Measurements from ENCODE around the gene NATD1.

Gene NATD1, protein sequence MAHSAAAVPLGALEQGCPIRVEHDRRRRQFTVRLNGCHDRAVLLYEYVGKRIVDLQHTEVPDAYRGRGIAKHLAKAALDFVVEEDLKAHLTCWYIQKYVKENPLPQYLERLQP

GRCh38 chr17:21252796-21253645, at the start of gene NATD1:
NATD1 (minus strand) TSS chr17:21253410; CDS start chr17:21253264, 146 bp downstream.
- no peak within 1 kb of the TSS; the same call in 1 of the 2 replicates for H3K27ac ChIP-seq (ENCODE audit: low read depth, low read length)
- no peaks in the 10 kb centered on the region for H3K9me3 ChIP-seq (ENCODE audit: control insufficient read depth, insufficient read depth, low read depth, low read length)
- peak within 1 kb of the TSS; percentile 47 for H3K9ac ChIP-seq (ENCODE audit: low read length)
- H3K4me3 ChIP-seq (ENCODE audit: low read depth, low read length) = peak within 1 kb of the TSS; percentile 58
- no peaks in the 10 kb centered on the region for H3K36me3 ChIP-seq (ENCODE audit: control insufficient read depth, insufficient read depth, low read length)
- H3K4me1 ChIP-seq (ENCODE audit: control insufficient read depth, insufficient read depth, low read length) = peaks cover 38% of the 10 kb centered on the region
- no peaks in the 10 kb centered on the region for H3K27me3 ChIP-seq (ENCODE audit: control insufficient read depth, insufficient read depth, low read length)

GRCh38 chr17:21301593-21302550, 48.7 kb upstream of the NATD1 start:
- no peaks in the 10 kb centered on the region for H3K4me1 ChIP-seq (ENCODE audit: control insufficient read depth, insufficient read depth, low read length)
- peaks cover 62% of the 10 kb centered on the region; the same call in 1 of the 2 replicates for H3K9me3 ChIP-seq (ENCODE audit: control insufficient read depth, insufficient read depth, low read depth, low read length)
- H3K36me3 ChIP-seq (ENCODE audit: control insufficient read depth, insufficient read depth, low read length) = peaks cover 57% of the 10 kb centered on the region
- no peak overlapping the region for H3K9ac ChIP-seq (ENCODE audit: low read length)
- no peaks in the 10 kb centered on the region for H3K27me3 ChIP-seq (ENCODE audit: control insufficient read depth, insufficient read depth, low read length)
- H3K27ac ChIP-seq (ENCODE audit: low read depth, low read length) = no peak overlapping the region
- no peak overlapping the region for H3K4me3 ChIP-seq (ENCODE audit: low read depth, low read length)

DNA sequence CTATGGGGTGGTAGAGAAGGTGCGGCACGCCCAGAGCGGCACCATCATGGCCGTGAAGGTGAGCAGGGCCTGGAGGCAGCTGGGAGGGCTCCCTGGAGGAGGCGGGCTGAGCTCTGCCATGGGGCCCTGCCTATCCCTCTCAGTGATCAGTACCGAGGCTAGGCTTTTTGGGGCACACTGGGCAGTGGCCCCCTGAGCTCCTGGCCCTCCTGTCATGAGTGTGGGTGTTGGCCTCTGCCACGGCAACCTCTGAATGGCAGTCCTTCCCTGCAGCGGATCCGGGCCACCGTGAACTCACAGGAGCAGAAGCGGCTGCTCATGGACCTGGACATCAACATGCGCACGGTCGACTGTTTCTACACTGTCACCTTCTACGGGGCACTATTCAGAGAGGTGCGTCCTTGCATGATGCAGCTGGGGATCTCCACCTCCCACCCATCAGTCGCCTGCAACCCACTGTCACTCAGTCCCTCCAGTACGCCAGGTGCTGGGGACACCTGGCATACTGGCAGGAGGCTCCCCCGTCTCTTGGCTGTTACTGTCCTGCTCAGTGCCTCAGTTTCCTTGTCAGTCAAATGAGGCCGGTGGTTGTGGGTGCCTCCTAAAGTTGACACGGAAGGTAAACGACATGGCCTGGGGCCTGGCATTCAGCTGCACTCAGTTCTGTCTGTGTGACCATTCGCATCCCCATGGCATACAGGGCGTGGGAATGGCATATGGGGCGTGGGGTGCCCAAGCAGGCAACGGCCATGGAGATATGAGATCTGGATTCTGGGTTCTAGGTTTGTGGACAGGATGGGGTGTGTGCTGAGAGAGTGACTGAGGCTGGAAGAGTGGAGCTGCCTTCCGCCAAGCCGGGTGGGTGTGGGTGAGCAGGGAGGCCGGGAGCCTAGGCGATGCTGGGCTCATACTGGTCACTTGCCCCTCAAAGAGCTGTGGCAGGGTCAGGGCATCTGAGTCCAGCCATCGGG, 47.7 kb upstream of the NATD1 start:
- Histone ChIP-seq H3K4me1 (ENCODE audit: control insufficient read depth, insufficient read depth, low read length) (no peaks in the 10 kb centered on the region), H3K36me3 (ENCODE audit: control insufficient read depth, insufficient read depth, low read length) (peaks cover 57% of the 10 kb centered on the region), H3K4me3 (ENCODE audit: low read depth, low read length) (no peak overlapping the region), H3K9ac (ENCODE audit: low read length) (no peak overlapping the region), H3K9me3 (ENCODE audit: control insufficient read depth, insufficient read depth, low read depth, low read length) (peaks cover 71% of the 10 kb centered on the region; the same call in 1 of the 2 replicates), H3K27me3 (ENCODE audit: control insufficient read depth, insufficient read depth, low read length) (no peaks in the 10 kb centered on the region), H3K27ac (ENCODE audit: low read depth, low read length) (no peak overlapping the region)

- Histone ChIP-seq H3K4me3 (ENCODE audit: low read depth, low read length) (no peak overlapping the region), H3K9ac (ENCODE audit: low read length) (no peak overlapping the region), H3K9me3 (ENCODE audit: control insufficient read depth, insufficient read depth, low read depth, low read length) (peaks cover 72% of the 10 kb centered on the region; the same call in 1 of the 2 replicates), H3K4me1 (ENCODE audit: control insufficient read depth, insufficient read depth, low read length) (no peaks in the 10 kb centered on the region), H3K27me3 (ENCODE audit: control insufficient read depth, insufficient read depth, low read length) (no peaks in the 10 kb centered on the region), H3K27ac (ENCODE audit: low read depth, low read length) (no peak overlapping the region), H3K36me3 (ENCODE audit: control insufficient read depth, insufficient read depth, low read length) (peaks cover 57% of the 10 kb centered on the region)
Observed at GRCh38 chr17:21299981-21300600, 46.9 kb upstream of the NATD1 start.

- H3K27me3 ChIP-seq (ENCODE audit: control insufficient read depth, insufficient read depth, low read length) = no peaks in the 10 kb centered on the region
- peaks cover 78% of the 10 kb centered on the region; the same call in 1 of the 2 replicates for H3K9me3 ChIP-seq (ENCODE audit: control insufficient read depth, insufficient read depth, low read depth, low read length)
- no peaks in the 10 kb centered on the region for H3K4me1 ChIP-seq (ENCODE audit: control insufficient read depth, insufficient read depth, low read length)
- H3K4me3 ChIP-seq (ENCODE audit: low read depth, low read length) = no peak overlapping the region
- H3K36me3 ChIP-seq (ENCODE audit: control insufficient read depth, insufficient read depth, low read length) = peaks cover 51% of the 10 kb centered on the region
- no peak overlapping the region for H3K9ac ChIP-seq (ENCODE audit: low read length)
- H3K27ac ChIP-seq (ENCODE audit: low read depth, low read length) = no peak overlapping the region
Observed at GRCh38 chr17:21298983-21299519, 45.8 kb upstream of the NATD1 start.

DNA sequence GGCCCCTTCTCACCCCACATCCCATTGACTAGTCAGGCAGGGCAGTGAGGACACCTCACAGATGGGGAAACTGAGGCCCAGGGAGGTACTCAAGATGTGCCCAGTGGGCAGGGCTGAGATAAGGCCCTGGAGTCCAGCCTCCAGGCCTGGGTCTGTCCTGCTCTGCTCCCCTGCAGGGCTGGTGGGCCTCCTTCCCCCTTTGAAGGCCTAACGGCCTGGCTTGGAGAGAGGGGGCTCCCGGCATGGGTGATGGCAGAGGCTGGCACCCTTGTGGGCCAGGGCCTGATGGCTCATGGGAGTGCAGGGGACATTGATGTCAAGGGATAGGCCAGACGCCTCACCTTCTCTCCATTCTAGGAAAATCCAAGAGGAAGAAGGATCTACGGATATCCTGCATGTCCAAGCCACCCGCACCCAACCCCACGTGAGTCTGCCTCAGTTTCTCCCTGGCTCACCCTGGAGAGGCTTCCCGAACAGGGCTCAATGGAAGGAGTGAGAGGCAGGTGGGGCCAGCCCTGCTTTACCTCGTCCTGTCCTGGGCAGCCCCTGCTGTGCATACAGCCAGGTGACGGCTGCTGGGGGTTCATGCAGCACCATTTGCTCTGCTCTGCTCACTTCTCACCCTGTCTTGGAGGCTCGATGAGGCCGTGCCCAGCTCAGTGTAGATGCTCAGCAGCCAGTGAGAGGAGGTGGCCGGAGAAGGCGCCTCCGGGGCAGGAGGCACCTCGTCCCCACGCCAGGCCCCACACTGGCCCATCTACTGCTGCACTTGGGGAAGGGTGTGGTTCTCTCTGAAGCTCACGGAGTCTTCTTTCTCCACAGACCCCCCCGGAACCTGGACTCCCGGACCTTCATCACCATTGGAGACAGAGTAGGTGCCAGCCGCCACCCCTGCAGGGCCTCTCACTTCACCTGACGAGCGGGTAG, 45.1 kb upstream of the NATD1 start:
- H3K27me3 ChIP-seq (ENCODE audit: control insufficient read depth, insufficient read depth, low read length) = no peaks in the 10 kb centered on the region
- no peak overlapping the region for H3K4me3 ChIP-seq (ENCODE audit: low read depth, low read length)

GRCh38 chr17:21297597-21297996, 44.4 kb upstream of the NATD1 start:
- Histone ChIP-seq H3K4me3 (ENCODE audit: low read depth, low read length) (no peak overlapping the region), H3K27me3 (ENCODE audit: control insufficient read depth, insufficient read depth, low read length) (no peaks in the 10 kb centered on the region), H3K9ac (ENCODE audit: low read length) (no peak overlapping the region), H3K36me3 (ENCODE audit: control insufficient read depth, insufficient read depth, low read length) (peaks cover 38% of the 10 kb centered on the region), H3K9me3 (ENCODE audit: control insufficient read depth, insufficient read depth, low read depth, low read length) (peaks cover 78% of the 10 kb centered on the region; the same call in 1 of the 2 replicates), H3K4me1 (ENCODE audit: control insufficient read depth, insufficient read depth, low read length) (no peaks in the 10 kb centered on the region), H3K27ac (ENCODE audit: low read depth, low read length) (0 out of 2 replicates have a peak overlapping the region, but pooled peaks have one; percentile 3)

More for the DNA sequence above, 45.1 kb upstream of the NATD1 start:
- no peak overlapping the region for H3K9ac ChIP-seq (ENCODE audit: low read length)
- H3K4me1 ChIP-seq (ENCODE audit: control insufficient read depth, insufficient read depth, low read length) = no peaks in the 10 kb centered on the region
- H3K36me3 ChIP-seq (ENCODE audit: control insufficient read depth, insufficient read depth, low read length) = peaks cover 44% of the 10 kb centered on the region
- H3K27ac ChIP-seq (ENCODE audit: low read depth, low read length) = no peak overlapping the region
- H3K9me3 ChIP-seq (ENCODE audit: control insufficient read depth, insufficient read depth, low read depth, low read length) = peaks cover 77% of the 10 kb centered on the region; the same call in 1 of the 2 replicates

- H3K9me3 ChIP-seq (ENCODE audit: control insufficient read depth, insufficient read depth, low read depth, low read length) = peaks cover 82% of the 10 kb centered on the region; the same call in 1 of the 2 replicates
- H3K4me3 ChIP-seq (ENCODE audit: low read depth, low read length) = no peak overlapping the region
- no peak overlapping the region for H3K9ac ChIP-seq (ENCODE audit: low read length)
- H3K27ac ChIP-seq (ENCODE audit: low read depth, low read length) = 0 out of 2 replicates have a peak overlapping the region, but pooled peaks have one; percentile 3
- no peaks in the 10 kb centered on the region for H3K4me1 ChIP-seq (ENCODE audit: control insufficient read depth, insufficient read depth, low read length)
- peaks cover 36% of the 10 kb centered on the region for H3K36me3 ChIP-seq (ENCODE audit: control insufficient read depth, insufficient read depth, low read length)
- no peaks in the 10 kb centered on the region for H3K27me3 ChIP-seq (ENCODE audit: control insufficient read depth, insufficient read depth, low read length)
Observed at GRCh38 chr17:21297026-21297520, 43.9 kb upstream of the NATD1 start.
